Ovary (tissue), 9 donors: Measurements from ENCODE around the gene CDK15. TPM values are rescaled to one million over a fixed set of nuclear protein-coding genes. Genes with fewer than 3 reads are reported as not detected.

ENCODE experiments used
- DNase-seq, 5 donors: peaks; one replicate each; pipeline ENCODE4 v3.0.0-alpha.2; 2019 to 2020
- H3K27ac ChIP-seq, 2 donors: fragments of 200-600 bp; one replicate each; pipeline versions ENCODE4 v1.5.1 to v1.8.0; 2019 to 2022
- H3K27me3 ChIP-seq: fragments of 200-600 bp; one replicate; pipeline ENCODE4 v1.8.0; 2022
- H3K36me3 ChIP-seq: fragments of 200-600 bp; sonication (generic); one replicate; pipeline ENCODE4 v1.5.1; 2019
- H3K4me1 ChIP-seq: one replicate; pipeline ENCODE4 v1.8.1; 2013; ENCODE audit warnings: mild to moderate bottlenecking, moderate library complexity; ENCODE audit not compliant: insufficient read depth
- H3K4me3 ChIP-seq: fragments of 200-600 bp; sonication (generic); one replicate; pipeline ENCODE4 v1.5.1; 2017
- H3K9me3 ChIP-seq, 2 donors: fragments of 200-600 bp in 1 of 2; sonication (generic) in 1 of 2; one replicate each; pipeline versions ENCODE4 v1.5.1 to v1.8.1; 2013 to 2019; ENCODE audit warnings: mild to moderate bottlenecking in 1 of 2, moderate library complexity in 1 of 2
- CTCF ChIP-seq, 3 donors: fragments of 450-650 bp in 2 of 3; fragments of 200-600 bp in 1 of 3; IDR thresholded peaks; one replicate each; pipeline versions ENCODE4 v1.5.1 to v1.8.0; 2016 to 2022; ENCODE audit warnings: antibody characterized with exemption in 3 of 3, mild to moderate bottlenecking in 1 of 3
- EP300 ChIP-seq: sonication (generic); formaldehyde crosslinking; IDR thresholded peaks from one replicate; pipeline ENCODE4 v1.6.1; 2017; ENCODE audit warnings: antibody characterized with exemption
- POLR2A ChIP-seq: fragments of 450-650 bp; IDR thresholded peaks from one replicate; pipeline ENCODE4 v1.6.1; 2017; ENCODE audit warnings: antibody characterized with exemption, mild to moderate bottlenecking, moderate library complexity
- WGBS, 3 donors: extraction: QIAGEN DNeasy Blood & Tissue Kit in 1 of 3; methylation state at CpG; one replicate each; pipeline versions ENCODE4 v1.1.5 to v1.1.7; 2013 to 2017; 5-methylcytosine and 5-hydroxymethylcytosine counted together
- intact Hi-C, 4 donors: fragments of 100-400 bp; cut with DNase I; formaldehyde crosslinking; loops; one replicate each; pipeline versions ENCODE4 v1.11.0 to v1.15.1; 2022 to 2023
- polyA plus RNA-seq, 2 donors: library from polyadenylated mRNA; stranded (reverse); fragments of 200-250 nt in 1 of 2; fragments of 350-450 nt in 1 of 2; fragmentation: Illumina TruSeq in 1 of 2; extraction: RNeasy Lipid Tissue Mini Kit (QIAGEN cat#74804) in 1 of 2; gene quantifications; one replicate each; pipeline ENCODE4 v1.2.3, GENCODE V29; 2013 to 2014
- total RNA-seq, 7 donors: library from RNA; depleted of rRNA in 2 of 7; stranded (reverse); fragments of >200 nt in 2 of 7; fragmentation: NEBNext Ultra II Directional in 3 of 7; extraction: Animal tissue kit (Norgen Biotek cat#: 25700) in 3 of 7; gene quantifications; one replicate each; pipeline versions ENCODE4 v1.1.0 to v1.2.4, GENCODE V29; 2016 to 2023
- donor health status: DM: no; HTN: no; CAD: no; lungs with moderate emphysema.
- donor health status: DM: no; HTN: no; CAD: no.
- donor health status: Bipolar disorder and iron deficiency.
- donor health status: DM: yes; HTN: yes; CAD: no.
- donor health status: DM: no; HTN: no; CAD: no.
- donor health status: DM: yes; HTN: yes; CAD: no.

The CDK15 gene
- total and polyA plus RNA-seq, 9 donors: 3.7 to 14.9 (median 5.3) TPM

DNA sequence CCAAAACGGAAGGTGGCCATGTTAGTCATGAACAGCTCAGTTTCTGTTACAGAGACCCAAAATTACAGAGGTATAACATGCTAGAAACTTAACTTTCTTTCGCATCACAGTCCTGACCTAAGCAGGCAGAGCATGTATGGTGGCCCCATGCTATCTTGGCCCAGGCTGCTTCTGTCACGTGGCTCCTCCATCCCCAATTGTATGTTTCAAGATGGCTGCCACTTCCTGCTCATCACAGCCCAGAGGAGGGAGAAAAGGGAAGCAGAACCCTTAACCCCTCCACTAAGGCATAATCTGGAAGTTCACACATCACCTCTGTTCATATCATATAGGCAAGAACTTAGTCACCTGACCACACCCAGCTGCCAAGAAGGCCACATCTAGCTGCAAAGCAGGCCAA is 28.7 kb downstream of the CDK15 start:
- no peak for TF ChIP-seq CTCF (IDR thresholded peaks at IDR 0.05)
- no peak for TF ChIP-seq EP300
- no peak for TF ChIP-seq POLR2A
- Histone ChIP-seq H3K4me3 (no peak overlapping the region), H3K27ac (no peak overlapping the region), H3K4me1 (no peaks in the 10 kb centered on the region), H3K9me3 (no peaks in the 10 kb centered on the region), H3K27me3 (no peaks in the 10 kb centered on the region), H3K36me3 (no peaks in the 10 kb centered on the region)
- intact Hi-C loops: no loop called here
- no peak for DNase-seq
- 91 to 97% (median 95%) methylated on average over 3 of the region's 3 CpGs for WGBS, 3 donors

- WGBS, 3 donors: 69 to 73% (median 72%) methylated on average over 2 of the region's 2 CpGs
- Histone ChIP-seq H3K4me3 (no peak overlapping the region), H3K36me3 (no peaks in the 10 kb centered on the region), H3K9me3 (no peaks in the 10 kb centered on the region), H3K27ac (no peak overlapping the region), H3K27me3 (no peaks in the 10 kb centered on the region), H3K4me1 (no peaks in the 10 kb centered on the region)
- DNase-seq: no peak
- no peak for TF ChIP-seq CTCF (IDR thresholded peaks at IDR 0.05)
- no peak for TF ChIP-seq POLR2A
- TF ChIP-seq EP300: no peak
- intact Hi-C loops: no loop called here
Measured at GRCh38 chr2:201837391-201837790, 31.1 kb downstream of the CDK15 start.

DNA sequence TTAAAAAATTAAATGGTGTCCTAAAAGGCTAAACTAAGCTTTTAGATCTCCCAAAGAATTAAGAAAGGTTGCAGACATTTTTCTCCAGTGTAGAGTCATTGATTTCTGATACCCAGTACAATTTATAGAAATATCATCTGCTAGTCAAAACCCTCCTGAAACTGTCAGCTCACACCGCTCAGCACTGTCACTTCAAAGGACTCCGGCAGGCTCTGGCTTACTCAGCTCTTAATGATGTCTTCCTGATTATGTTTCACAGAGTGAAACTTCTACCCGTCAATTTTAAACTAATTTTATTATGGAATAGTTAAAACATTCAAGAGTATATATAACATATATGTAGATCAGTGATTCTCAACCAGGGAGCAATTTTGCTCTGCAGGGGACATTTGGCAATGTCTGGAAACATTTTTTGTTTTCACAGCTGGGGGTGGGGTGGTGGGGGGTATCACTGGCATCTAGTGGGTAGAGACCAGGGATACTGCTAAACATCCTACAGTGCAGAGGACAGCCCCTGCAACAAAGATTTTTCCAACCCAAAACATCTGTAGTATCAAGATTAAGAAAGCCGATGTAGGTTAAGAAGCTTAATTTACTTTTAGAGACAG is 31.6 kb downstream of the CDK15 start:
- Histone ChIP-seq H3K4me3 (no peak overlapping the region), H3K27ac (no peak overlapping the region), H3K27me3 (no peaks in the 10 kb centered on the region), H3K36me3 (no peaks in the 10 kb centered on the region), H3K4me1 (no peaks in the 10 kb centered on the region), H3K9me3 (no peaks in the 10 kb centered on the region)
- 94 to 96% (median 95%) methylated on average over 4 of the region's 4 CpGs for WGBS, 3 donors
- TF ChIP-seq CTCF (IDR thresholded peaks at IDR 0.05) (no peak), POLR2A (no peak), EP300 (no peak)
- intact Hi-C loops: no loop called here
- no peak for DNase-seq

DNA sequence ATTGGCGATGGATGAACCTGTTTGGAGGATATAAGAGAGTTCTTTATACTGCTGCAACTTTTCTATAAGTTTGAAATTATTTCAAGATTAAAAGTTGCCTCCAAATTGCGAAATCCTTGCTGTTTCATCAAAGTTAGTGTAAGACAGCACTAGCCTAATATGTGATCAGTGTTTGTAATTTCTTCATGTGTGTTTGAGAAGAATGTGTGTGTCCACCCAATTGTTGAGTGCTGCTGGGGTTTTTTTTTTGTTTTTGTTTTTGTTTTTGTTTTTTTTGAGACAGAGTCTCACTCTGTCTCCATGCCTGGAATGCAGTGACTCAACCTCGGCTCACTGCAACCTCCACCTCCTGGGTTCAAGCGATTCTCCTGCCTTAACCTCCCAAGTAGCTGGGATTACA is 33.4 kb downstream of the CDK15 start:
- no peak for DNase-seq
- TF ChIP-seq CTCF (IDR thresholded peaks at IDR 0.05): no peak
- no peak for TF ChIP-seq EP300
- no peak for TF ChIP-seq POLR2A
- no peak overlapping the region for H3K27ac ChIP-seq
- H3K36me3 ChIP-seq: no peaks in the 10 kb centered on the region
- no peaks in the 10 kb centered on the region for H3K27me3 ChIP-seq
- intact Hi-C loops: no loop called here
- WGBS, 3 donors: 89 to 98% (median 97%) methylated on average over 4 of the region's 4 CpGs
- H3K4me1 ChIP-seq: no peaks in the 10 kb centered on the region
- no peak overlapping the region for H3K4me3 ChIP-seq
- no peaks in the 10 kb centered on the region for H3K9me3 ChIP-seq
